ENCODE measurements around the gene GPRC5C. TPM values are rescaled to one million over a fixed set of nuclear protein-coding genes. Genes with fewer than 3 reads are reported as not detected.
A peak's percentile ranks its signal among the peaks of the same experiment; 100 is the strongest.

The GPRC5C gene
- polyA plus RNA-seq, 2 of the 4 experiments (the other 2 are of a cell fraction), result 36.5 to 49.2 TPM

DNA sequence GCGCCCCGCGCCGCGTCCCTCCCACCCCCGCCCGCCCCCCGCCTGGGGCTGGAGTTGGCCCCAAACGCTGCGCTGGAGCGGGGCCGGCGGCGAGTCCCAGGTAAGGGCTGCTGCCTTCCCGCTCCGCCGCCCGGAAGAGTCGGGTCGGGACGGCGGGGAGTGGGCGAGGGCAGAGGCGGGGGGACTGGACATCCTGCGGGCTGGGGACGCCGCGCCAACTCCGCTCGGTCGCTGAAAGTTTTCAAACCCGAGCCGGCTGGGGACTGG, 469 bp downstream of the GPRC5C start:
- no CpG with 5 or more reads among the region's 33 CpGs for WGBS (ENCODE audit: missing lambda C conversion rate)
- ChIA-PET POLR2A (interaction anchor here (0.5 kb wide), 1 partner anchor 15 kb away, joined by 3 read pairs; no protein-coding TSS in a partner anchor), CTCF (no interaction called here)
- DNase-seq (ENCODE audit: low read depth in 1 of 2, low spot score in 1 of 2), result no peak
- H3K4me3 ChIP-seq, result peak overlapping the region; percentile 78
- no peak for FAIRE-seq
- peaks cover 32% of the 10 kb centered on the region for H3K4me1 ChIP-seq
- ATAC-seq, result no peak
- H3K4me2 ChIP-seq, result peak overlapping the region; percentile 91
- peak overlapping the region; percentile 95 to 99 for H3K27ac ChIP-seq
- peaks cover 8% of the 10 kb centered on the region for H3K9me3 ChIP-seq
- TF ChIP-seq RAD21 (conservative IDR thresholded peaks at IDR 0.05 in 1 of 2, IDR thresholded peaks at IDR 0.05 in 1 of 2), result no peak
- TF ChIP-seq EHMT2 (IDR thresholded peaks at IDR 0.05; ENCODE audit: low read depth), result no peak
- TF ChIP-seq, protein P1, sequence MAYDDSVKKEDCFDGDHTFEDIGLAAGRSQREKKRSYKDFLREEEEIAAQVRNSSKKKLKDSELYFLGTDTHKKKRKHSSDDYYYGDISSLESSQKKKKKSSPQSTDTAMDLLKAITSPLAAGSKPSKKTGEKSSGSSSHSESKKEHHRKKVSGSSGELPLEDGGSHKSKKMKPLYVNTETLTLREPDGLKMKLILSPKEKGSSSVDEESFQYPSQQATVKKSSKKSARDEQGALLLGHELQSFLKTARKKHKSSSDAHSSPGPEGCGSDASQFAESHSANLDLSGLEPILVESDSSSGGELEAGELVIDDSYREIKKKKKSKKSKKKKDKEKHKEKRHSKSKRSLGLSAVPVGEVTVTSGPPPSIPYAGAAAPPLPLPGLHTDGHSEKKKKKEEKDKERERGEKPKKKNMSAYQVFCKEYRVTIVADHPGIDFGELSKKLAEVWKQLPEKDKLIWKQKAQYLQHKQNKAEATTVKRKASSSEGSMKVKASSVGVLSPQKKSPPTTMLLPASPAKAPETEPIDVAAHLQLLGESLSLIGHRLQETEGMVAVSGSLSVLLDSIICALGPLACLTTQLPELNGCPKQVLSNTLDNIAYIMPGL (CRISPR knock-in tag; IDR thresholded peaks at IDR 0.05; ENCODE audit: borderline replicate concordance), result no peak
- TF ChIP-seq, protein P2, sequence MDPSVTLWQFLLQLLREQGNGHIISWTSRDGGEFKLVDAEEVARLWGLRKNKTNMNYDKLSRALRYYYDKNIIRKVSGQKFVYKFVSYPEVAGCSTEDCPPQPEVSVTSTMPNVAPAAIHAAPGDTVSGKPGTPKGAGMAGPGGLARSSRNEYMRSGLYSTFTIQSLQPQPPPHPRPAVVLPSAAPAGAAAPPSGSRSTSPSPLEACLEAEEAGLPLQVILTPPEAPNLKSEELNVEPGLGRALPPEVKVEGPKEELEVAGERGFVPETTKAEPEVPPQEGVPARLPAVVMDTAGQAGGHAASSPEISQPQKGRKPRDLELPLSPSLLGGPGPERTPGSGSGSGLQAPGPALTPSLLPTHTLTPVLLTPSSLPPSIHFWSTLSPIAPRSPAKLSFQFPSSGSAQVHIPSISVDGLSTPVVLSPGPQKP (IDR thresholded peaks at IDR 0.05; ENCODE audit: low read depth, low read length), result no peak
- no peak for TF ChIP-seq RARB (CRISPR knock-in tag; IDR thresholded peaks at IDR 0.05)
- no peak for TF ChIP-seq SREBF2 (IDR thresholded peaks at IDR 0.05)
- TF ChIP-seq JUNB (IDR thresholded peaks at IDR 0.05), result no peak
- TF ChIP-seq PHF8 (IDR thresholded peaks at IDR 0.05; ENCODE audit: borderline replicate concordance, low read depth), result no peak
- TF ChIP-seq CBX8 (IDR thresholded peaks at IDR 0.05), result no peak
- TF ChIP-seq, protein P3, sequence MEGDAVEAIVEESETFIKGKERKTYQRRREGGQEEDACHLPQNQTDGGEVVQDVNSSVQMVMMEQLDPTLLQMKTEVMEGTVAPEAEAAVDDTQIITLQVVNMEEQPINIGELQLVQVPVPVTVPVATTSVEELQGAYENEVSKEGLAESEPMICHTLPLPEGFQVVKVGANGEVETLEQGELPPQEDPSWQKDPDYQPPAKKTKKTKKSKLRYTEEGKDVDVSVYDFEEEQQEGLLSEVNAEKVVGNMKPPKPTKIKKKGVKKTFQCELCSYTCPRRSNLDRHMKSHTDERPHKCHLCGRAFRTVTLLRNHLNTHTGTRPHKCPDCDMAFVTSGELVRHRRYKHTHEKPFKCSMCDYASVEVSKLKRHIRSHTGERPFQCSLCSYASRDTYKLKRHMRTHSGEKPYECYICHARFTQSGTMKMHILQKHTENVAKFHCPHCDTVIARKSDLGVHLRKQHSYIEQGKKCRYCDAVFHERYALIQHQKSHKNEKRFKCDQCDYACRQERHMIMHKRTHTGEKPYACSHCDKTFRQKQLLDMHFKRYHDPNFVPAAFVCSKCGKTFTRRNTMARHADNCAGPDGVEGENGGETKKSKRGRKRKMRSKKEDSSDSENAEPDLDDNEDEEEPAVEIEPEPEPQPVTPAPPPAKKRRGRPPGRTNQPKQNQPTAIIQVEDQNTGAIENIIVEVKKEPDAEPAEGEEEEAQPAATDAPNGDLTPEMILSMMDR (IDR thresholded peaks at IDR 0.05), result no peak
- TF ChIP-seq, protein P4, sequence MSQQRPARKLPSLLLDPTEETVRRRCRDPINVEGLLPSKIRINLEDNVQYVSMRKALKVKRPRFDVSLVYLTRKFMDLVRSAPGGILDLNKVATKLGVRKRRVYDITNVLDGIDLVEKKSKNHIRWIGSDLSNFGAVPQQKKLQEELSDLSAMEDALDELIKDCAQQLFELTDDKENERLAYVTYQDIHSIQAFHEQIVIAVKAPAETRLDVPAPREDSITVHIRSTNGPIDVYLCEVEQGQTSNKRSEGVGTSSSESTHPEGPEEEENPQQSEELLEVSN (IDR thresholded peaks at IDR 0.05; ENCODE audit: borderline replicate concordance, low read depth), result no peak
- TF ChIP-seq TFCP2L1 (CRISPR knock-in tag; IDR thresholded peaks at IDR 0.05), result no peak
- no peak for TF ChIP-seq EHF (CRISPR knock-in tag; IDR thresholded peaks at IDR 0.05)
- TF ChIP-seq MAX (IDR thresholded peaks at IDR 0.05), result no peak
- TF ChIP-seq, protein P5, sequence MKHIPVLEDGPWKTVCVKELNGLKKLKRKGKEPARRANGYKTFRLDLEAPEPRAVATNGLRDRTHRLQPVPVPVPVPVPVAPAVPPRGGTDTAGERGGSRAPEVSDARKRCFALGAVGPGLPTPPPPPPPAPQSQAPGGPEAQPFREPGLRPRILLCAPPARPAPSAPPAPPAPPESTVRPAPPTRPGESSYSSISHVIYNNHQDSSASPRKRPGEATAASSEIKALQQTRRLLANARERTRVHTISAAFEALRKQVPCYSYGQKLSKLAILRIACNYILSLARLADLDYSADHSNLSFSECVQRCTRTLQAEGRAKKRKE (CRISPR knock-in tag; IDR thresholded peaks at IDR 0.05; ENCODE audit: low read depth), result no peak
- TF ChIP-seq CHD4 (IDR thresholded peaks at IDR 0.05; ENCODE audit: borderline replicate concordance), result no peak
- no peak for TF ChIP-seq HEYL (CRISPR knock-in tag; IDR thresholded peaks at IDR 0.05)
- TF ChIP-seq FOSB (CRISPR knock-in tag; IDR thresholded peaks at IDR 0.05), result no peak
- TF ChIP-seq, protein P6, sequence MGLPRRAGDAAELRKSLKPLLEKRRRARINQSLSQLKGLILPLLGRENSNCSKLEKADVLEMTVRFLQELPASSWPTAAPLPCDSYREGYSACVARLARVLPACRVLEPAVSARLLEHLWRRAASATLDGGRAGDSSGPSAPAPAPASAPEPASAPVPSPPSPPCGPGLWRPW (IDR thresholded peaks at IDR 0.05), result no peak

- H3K4me2 ChIP-seq, result peak overlapping the region; percentile 91
- peaks cover 14% of the 10 kb centered on the region for H3K9me3 ChIP-seq
- ChIA-PET POLR2A (interaction anchor here (1.0 kb wide), 1 partner anchor 21 kb away, joined by 3 read pairs; no protein-coding TSS in a partner anchor), CTCF (interaction anchor here (1.3 to 6.6 kb wide), 4 partner anchors 13 to 23 kb away, joined by 4 to 85 read pairs (median 24); no protein-coding TSS in a partner anchor)
- H3K4me1 ChIP-seq, result peaks cover 27% of the 10 kb centered on the region
- peak overlapping the region; percentile 95 to 99 for H3K27ac ChIP-seq
- DNase-seq (ENCODE audit: low read depth in 1 of 2, low spot score in 1 of 2) (no peak), FAIRE-seq (no peak), ATAC-seq (no peak)
- H3K4me3 ChIP-seq, result peak overlapping the region; percentile 78
- TF ChIP-seq, protein P6 (IDR thresholded peaks at IDR 0.05), result no peak
- TF ChIP-seq MAFK (IDR thresholded peaks at IDR 0.05; ENCODE audit: partially characterized antibody) (no peak), CHD2 (IDR thresholded peaks at IDR 0.05; ENCODE audit: low read length, partially characterized antibody) (no peak), ZNF302 (CRISPR knock-in tag; IDR thresholded peaks at IDR 0.05) (no peak), SREBF2 (IDR thresholded peaks at IDR 0.05) (no peak), RARB (CRISPR knock-in tag; IDR thresholded peaks at IDR 0.05) (no peak), EP300 (IDR thresholded peaks at IDR 0.05) (no peak), HOXA7 (CRISPR knock-in tag; IDR thresholded peaks at IDR 0.05) (no peak), TP53 (CRISPR knock-in tag; IDR thresholded peaks at IDR 0.05) (no peak), HEYL (CRISPR knock-in tag; IDR thresholded peaks at IDR 0.05) (no peak), NR3C1 (IDR thresholded peaks at IDR 0.05) (no peak), ZFP36 (IDR thresholded peaks at IDR 0.05; ENCODE audit: borderline replicate concordance, partially characterized antibody) (no peak)
- TF ChIP-seq, protein P3 (IDR thresholded peaks at IDR 0.05), result no peak
- 74% methylated on average over 21 of the region's 23 CpGs for WGBS (ENCODE audit: missing lambda C conversion rate)
These were observed 991 bp downstream of the GPRC5C start for GRCh38 chr17:74432766-74433391.
